Measurements from ENCODE around the gene NPHP1.
"Not testable (repeated sequence)": the region's sequence is repeated elsewhere in the genome, so short reads cannot be mapped to it uniquely, and the experiment has no call there.

Gene NPHP1

DNA sequence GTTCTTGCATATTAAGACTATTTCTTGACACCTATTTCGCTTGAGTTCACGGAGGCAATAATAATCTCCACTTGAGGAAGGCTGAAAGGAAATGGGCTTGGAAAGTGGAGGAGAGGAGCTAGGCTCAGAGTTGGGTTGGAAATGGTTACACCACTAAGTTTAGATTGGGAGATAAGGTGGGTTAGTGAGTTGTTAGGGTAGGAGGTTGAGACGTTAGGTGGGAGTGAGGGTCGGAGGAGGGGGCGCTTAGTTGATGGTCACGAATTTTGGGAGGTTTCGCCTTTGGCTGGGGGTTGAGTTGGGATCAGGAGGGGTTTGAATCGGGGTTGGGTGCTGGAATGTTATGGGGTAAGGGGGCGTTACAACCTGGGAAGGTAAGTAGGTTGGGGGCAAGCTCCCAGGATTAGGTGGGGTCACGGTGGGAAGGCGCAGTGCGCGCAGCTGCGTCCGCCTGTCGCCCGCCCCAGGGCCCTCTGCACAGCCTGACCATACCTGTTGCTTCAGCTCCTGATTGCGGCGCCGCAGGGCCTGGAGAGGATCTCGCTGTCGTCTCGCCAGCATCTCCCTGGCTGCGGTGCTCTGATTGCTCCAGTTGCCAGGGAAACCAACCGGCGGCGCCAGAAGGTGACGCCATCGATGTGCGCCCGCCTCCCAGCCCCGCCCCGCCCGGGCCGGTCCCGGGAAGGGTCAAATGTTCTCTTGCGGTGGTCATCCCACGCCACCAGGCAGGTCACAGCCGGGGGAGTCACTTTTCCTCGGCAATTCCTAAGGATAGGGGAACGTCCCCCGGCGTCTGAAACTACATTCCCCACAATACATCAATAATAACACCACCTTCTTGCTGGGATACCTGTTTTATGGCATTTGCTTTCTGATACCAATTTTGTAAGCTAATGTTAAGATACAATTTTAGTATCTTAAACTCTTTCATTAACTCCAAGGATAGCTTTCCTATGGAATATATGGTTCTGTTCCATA is at the start of gene NPHP1:
Gene NPHP1, minus strand, starts transcription at position 606 of the 978 bp plus-strand sequence. Its CDS starts 45 bp downstream, at position 561.
- ATAC-seq, result peak; percentile 96
- TF ChIP-seq CSRNP3 (CRISPR knock-in tag; IDR thresholded peaks at IDR 0.05) (no peak), POU6F1 (CRISPR knock-in tag; IDR thresholded peaks at IDR 0.05; ENCODE audit: borderline replicate concordance, low read depth) (no peak), BACH2 (CRISPR knock-in tag; IDR thresholded peaks at IDR 0.05; ENCODE audit: borderline replicate concordance) (no peak), ESRRG (CRISPR knock-in tag; IDR thresholded peaks at IDR 0.05) (no peak), ISL1 (CRISPR knock-in tag; IDR thresholded peaks at IDR 0.05) (no peak), RARB (CRISPR knock-in tag; IDR thresholded peaks at IDR 0.05) (no peak), ZFP30 (CRISPR knock-in tag; IDR thresholded peaks at IDR 0.05) (no peak), OSR1 (CRISPR knock-in tag; IDR thresholded peaks at IDR 0.05) (no peak), ZFP3 (CRISPR knock-in tag; IDR thresholded peaks at IDR 0.05) (no peak), GLIS3 (CRISPR knock-in tag; IDR thresholded peaks at IDR 0.05) (no peak)
- TF ChIP-seq, protein P1, sequence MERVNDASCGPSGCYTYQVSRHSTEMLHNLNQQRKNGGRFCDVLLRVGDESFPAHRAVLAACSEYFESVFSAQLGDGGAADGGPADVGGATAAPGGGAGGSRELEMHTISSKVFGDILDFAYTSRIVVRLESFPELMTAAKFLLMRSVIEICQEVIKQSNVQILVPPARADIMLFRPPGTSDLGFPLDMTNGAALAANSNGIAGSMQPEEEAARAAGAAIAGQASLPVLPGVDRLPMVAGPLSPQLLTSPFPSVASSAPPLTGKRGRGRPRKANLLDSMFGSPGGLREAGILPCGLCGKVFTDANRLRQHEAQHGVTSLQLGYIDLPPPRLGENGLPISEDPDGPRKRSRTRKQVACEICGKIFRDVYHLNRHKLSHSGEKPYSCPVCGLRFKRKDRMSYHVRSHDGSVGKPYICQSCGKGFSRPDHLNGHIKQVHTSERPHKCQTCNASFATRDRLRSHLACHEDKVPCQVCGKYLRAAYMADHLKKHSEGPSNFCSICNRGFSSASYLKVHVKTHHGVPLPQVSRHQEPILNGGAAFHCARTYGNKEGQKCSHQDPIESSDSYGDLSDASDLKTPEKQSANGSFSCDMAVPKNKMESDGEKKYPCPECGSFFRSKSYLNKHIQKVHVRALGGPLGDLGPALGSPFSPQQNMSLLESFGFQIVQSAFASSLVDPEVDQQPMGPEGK (CRISPR knock-in tag; IDR thresholded peaks at IDR 0.05; ENCODE audit: borderline replicate concordance), result no peak
- TF ChIP-seq, protein P2, sequence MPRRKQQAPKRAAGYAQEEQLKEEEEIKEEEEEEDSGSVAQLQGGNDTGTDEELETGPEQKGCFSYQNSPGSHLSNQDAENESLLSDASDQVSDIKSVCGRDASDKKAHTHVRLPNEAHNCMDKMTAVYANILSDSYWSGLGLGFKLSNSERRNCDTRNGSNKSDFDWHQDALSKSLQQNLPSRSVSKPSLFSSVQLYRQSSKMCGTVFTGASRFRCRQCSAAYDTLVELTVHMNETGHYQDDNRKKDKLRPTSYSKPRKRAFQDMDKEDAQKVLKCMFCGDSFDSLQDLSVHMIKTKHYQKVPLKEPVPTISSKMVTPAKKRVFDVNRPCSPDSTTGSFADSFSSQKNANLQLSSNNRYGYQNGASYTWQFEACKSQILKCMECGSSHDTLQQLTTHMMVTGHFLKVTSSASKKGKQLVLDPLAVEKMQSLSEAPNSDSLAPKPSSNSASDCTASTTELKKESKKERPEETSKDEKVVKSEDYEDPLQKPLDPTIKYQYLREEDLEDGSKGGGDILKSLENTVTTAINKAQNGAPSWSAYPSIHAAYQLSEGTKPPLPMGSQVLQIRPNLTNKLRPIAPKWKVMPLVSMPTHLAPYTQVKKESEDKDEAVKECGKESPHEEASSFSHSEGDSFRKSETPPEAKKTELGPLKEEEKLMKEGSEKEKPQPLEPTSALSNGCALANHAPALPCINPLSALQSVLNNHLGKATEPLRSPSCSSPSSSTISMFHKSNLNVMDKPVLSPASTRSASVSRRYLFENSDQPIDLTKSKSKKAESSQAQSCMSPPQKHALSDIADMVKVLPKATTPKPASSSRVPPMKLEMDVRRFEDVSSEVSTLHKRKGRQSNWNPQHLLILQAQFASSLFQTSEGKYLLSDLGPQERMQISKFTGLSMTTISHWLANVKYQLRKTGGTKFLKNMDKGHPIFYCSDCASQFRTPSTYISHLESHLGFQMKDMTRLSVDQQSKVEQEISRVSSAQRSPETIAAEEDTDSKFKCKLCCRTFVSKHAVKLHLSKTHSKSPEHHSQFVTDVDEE (CRISPR knock-in tag; IDR thresholded peaks at IDR 0.05), result no peak

DNA sequence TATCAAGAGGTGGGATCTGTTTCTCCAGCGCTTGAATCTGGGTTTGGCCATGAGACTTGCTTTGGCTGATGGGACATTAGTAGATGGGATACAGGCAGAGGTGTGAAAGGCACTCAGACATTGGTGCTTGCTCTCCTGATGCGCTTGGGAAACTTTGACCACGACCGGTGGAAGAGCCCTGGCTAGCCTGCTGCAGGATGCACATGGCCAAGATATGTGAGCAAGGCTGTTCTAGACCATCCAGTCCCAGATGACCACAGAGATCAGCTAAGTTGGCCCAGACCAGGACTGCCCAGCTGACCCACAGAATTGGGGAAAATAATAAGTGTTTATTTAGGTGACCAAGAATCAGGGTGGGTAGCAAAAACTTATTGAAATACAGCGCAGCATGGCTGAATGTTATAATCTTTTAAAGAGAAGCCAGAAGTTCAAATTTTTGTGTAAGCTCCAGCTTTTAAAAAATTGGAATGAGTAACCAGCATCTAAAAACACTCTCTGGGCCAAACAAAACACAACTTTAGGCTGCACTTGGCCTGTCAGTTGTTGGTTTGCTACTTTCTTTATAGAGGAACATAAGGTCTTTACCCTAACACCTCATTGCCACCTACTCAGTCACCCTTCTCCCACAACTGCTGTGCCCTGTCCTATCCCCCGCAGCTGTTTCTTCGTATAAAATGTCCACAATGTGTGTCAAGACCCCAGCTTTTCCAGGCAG is 43.4 kb upstream of the NPHP1 start:
- not testable (repeated sequence) for ATAC-seq

DNA sequence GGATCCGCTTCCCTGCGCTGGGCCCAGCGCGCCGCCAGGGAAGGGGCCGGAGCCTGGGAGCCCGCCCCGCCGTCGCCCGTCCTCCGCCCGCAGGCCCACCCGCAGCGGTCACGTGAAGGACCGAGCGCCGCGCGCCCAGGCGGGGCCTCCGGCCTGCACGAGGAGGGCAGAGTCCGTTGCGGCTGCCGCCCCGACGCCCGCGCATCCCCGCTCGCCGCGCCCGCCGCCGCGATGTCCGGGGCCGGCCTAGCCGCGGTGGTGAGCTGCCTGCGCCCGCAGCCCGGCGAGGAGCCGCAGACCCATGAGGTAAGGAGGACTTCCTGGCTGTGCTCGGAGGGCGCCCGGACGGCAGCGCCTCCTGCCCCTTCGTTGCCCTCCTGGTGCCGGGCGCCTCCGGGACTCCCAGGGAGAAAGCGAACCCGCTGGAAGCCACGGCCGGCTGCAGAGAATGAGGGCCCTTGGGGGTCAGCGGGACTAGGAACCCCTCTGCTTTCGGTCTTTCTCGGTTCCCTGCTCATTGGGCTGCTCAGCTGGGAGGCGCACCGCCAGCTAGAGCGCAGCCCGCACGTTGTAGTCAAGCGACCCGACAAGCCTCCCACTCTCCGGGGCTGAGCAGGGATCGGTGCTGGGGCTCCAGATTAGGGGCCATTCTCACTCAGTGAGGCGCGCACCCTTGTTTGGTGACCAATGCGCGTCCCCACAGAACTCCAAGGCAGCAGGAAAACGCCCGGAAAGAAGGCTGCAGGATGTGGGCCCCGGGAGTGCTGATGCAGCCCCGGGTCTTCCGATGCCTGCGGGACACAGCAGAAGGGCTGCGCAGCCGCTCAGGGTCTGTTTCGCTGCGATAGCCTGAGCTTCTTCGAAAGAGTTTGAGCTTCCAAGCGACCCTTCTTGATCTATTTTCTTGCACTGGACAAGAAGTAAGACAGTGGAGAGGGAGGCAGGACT is 40.9 kb upstream of the NPHP1 start:
- not testable (repeated sequence) for ATAC-seq

- ATAC-seq, result not testable (repeated sequence)
These were observed 38.5 kb upstream of the NPHP1 start for GRCh38 chr2:110243283-110243682.

DNA sequence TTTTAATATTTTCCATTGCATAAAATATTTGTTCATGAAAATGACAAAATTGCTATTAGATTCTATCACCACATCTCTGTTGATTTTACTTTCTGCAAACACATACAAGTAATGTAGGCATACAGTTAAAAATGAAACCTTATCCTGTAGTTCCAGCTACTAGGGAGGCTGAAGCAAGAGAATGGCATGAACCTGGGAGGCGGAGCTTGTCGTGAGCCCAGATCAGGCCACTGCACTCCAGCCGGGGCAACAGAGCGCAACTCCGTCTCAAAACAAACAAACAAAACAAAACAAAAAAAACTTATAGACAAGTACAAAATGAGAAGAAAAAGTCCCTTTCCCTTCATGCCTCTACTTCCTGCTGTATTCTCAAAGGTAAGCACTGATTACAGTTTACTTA is 29.7 kb upstream of the NPHP1 start:
- ATAC-seq, result not testable (repeated sequence)

DNA sequence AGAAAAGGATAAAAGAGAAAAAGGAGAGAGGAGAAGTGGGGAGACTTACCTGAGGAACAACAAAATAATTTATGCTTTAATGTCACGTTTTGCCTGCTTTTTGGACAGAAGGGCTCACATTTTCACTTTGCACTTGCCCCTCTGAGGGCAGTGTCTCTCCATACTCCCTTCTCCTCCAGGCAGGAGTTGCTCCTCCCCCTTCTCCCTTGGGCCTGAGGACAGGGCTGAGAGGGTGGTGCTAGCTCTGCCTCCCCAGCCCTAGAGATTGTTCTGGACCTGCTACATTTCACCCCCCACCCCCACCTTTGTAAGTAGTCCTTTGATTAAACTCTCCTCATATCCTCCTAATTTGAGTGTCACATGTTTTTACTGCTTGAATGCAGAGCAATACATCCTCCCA is 25.1 kb upstream of the NPHP1 start:
- ATAC-seq, result not testable (repeated sequence)

DNA sequence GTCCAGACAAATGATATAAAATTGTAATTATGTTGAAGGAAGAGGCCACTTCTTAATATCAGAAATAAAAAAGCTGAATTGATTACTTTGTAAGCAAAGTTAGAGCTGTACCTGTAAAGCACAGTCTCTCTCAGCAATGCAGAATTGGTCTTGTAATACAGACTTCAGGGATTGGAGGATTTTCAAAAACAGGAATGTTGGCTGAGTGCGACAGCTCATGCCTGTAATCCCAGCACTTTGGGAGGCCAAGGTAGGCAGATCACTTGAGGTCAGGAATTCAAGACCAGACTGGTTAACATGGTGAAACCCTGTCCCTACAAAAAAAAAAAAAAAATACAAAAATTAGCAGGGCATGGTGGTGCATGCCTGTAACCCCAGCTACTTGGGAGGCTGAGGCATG is 17.8 kb upstream of the NPHP1 start:
- ATAC-seq, result not testable (repeated sequence)
